Testis (tissue), 2 donors: ENCODE measurements around the gene ZNF41.

Experiments
- CTCF ChIP-seq, 3 experiments: fragments of 450-650 bp in 2 of 3; fragments of 200-600 bp in 1 of 3; sonication (generic) in 1 of 3; IDR thresholded peaks; one replicate each; pipeline ENCODE4 v1.5.1; 2016 to 2019; ENCODE audit warnings: antibody characterized with exemption in 3 of 3, mild to moderate bottlenecking in 2 of 3, moderate library complexity in 1 of 3
- POLR2A ChIP-seq: fragments of 450-650 bp; IDR thresholded peaks from one replicate; pipeline ENCODE4 v1.6.1; 2017; ENCODE audit warnings: antibody characterized with exemption, mild to moderate bottlenecking, moderate library complexity

GRCh38 chrX:47482512-47483305 lies at the start of gene ZNF41:
- TF ChIP-seq CTCF (IDR thresholded peaks at IDR 0.05) (no peak), POLR2A (no peak)
